Fibroblast of pulmonary artery (primary cell): ENCODE measurements around the gene SH2B3.

Experiments
- DNase-seq: peaks from one replicate; pipeline ENCODE4 v3.0.0-alpha.2; 2010; ENCODE audit warnings: low read depth
- H3K4me3 ChIP-seq: replicated peaks from 2 replicates; pipeline ENCODE4 v1.5.1; 2011; ENCODE audit warnings: low read depth, mild to moderate bottlenecking, control low read depth, low read length, moderate library complexity
- CTCF ChIP-seq: IDR thresholded peaks from 2 replicates; pipeline ENCODE4 v1.5.1; 2011; ENCODE audit warnings: mild to moderate bottlenecking, control low read depth, low read length, inconsistent platforms; ENCODE audit errors: missing control alignments

The SH2B3 gene

GRCh38 chr12:111362687-111363475 is 42.8 kb upstream of the SH2B3 start:
- H3K4me3 ChIP-seq: no peak overlapping the region
- no peak for DNase-seq
- TF ChIP-seq CTCF: no peak

- peak; percentile 75 for DNase-seq
- H3K4me3 ChIP-seq: no peak overlapping the region
- TF ChIP-seq CTCF: no peak
Measured at GRCh38 chr12:111363578-111363977, 42.1 kb upstream of the SH2B3 start.

- DNase-seq: no peak
- no peak overlapping the region for H3K4me3 ChIP-seq
- no peak for TF ChIP-seq CTCF
Measured at GRCh38 chr12:111366075-111366474, 39.6 kb upstream of the SH2B3 start.

GRCh38 chr12:111366583-111366982 is 39.1 kb upstream of the SH2B3 start:
- TF ChIP-seq CTCF: no peak
- DNase-seq: no peak
- H3K4me3 ChIP-seq: no peak overlapping the region

- DNase-seq: peak; percentile 32
- H3K4me3 ChIP-seq: peak overlapping the region; percentile 88
- TF ChIP-seq CTCF: no peak
Measured at GRCh38 chr12:111367661-111368221, 38.0 kb upstream of the SH2B3 start.

- no peak for DNase-seq
- no peak for TF ChIP-seq CTCF
Measured at GRCh38 chr12:111368291-111368787, 37.4 kb upstream of the SH2B3 start.

More at GRCh38 chr12:111368291-111368787, 37.4 kb upstream of the SH2B3 start:
- H3K4me3 ChIP-seq: peak overlapping the region; percentile 88
